Mucosa of rectum (tissue), 2 donors: ENCODE results near the gene INTS6.

Experiments used
- H3K27ac ChIP-seq, 2 donors: one replicate each; pipeline ENCODE4 v1.7.0; 2013; ENCODE audit warnings: inconsistent platforms in 2 of 2, low read depth in 2 of 2, low read length in 2 of 2
- H3K27me3 ChIP-seq, 2 donors: one replicate each; pipeline ENCODE4 v1.7.0; 2013; ENCODE audit warnings: low read length in 2 of 2; ENCODE audit not compliant: control insufficient read depth in 2 of 2, insufficient read depth in 2 of 2
- H3K36me3 ChIP-seq, 2 donors: one replicate each; pipeline ENCODE4 v1.7.0; 2013; ENCODE audit warnings: low read length in 2 of 2; ENCODE audit not compliant: control insufficient read depth in 2 of 2, insufficient read depth in 2 of 2
- H3K4me1 ChIP-seq, 2 donors: one replicate each; pipeline ENCODE4 v1.7.0; 2013; ENCODE audit warnings: low read length in 2 of 2, mild to moderate bottlenecking in 1 of 2; ENCODE audit not compliant: control insufficient read depth in 2 of 2, insufficient read depth in 2 of 2
- H3K4me3 ChIP-seq, 2 donors: one replicate each; pipeline ENCODE4 v1.7.0; 2013; ENCODE audit warnings: low read length in 2 of 2
- H3K9ac ChIP-seq, 2 donors: one replicate each; pipeline ENCODE4 v1.7.0; 2013; ENCODE audit warnings: low read length in 2 of 2, low read depth in 1 of 2, mild to moderate bottlenecking in 1 of 2
- H3K9me3 ChIP-seq, 2 donors: one replicate each; pipeline ENCODE4 v1.7.0; 2013; ENCODE audit warnings: low read length in 2 of 2; ENCODE audit not compliant: control insufficient read depth in 2 of 2
- donor health status: healthy.
- donor health status: Normal muscosa, but diverticular disease.

INTS6 gene

GRCh38 chr13:51373451-51373850 lies 79.4 kb downstream of the INTS6 start:
- Histone ChIP-seq H3K9me3 (no peaks in the 10 kb centered on the region), H3K4me1 (no peaks in the 10 kb centered on the region), H3K4me3 (no peak overlapping the region), H3K9ac (no peak overlapping the region), H3K27ac (no peak overlapping the region), H3K36me3 (peaks cover 48 to 51% of the 10 kb centered on the region in 2 donors), H3K27me3 (no peaks in the 10 kb centered on the region)

DNA sequence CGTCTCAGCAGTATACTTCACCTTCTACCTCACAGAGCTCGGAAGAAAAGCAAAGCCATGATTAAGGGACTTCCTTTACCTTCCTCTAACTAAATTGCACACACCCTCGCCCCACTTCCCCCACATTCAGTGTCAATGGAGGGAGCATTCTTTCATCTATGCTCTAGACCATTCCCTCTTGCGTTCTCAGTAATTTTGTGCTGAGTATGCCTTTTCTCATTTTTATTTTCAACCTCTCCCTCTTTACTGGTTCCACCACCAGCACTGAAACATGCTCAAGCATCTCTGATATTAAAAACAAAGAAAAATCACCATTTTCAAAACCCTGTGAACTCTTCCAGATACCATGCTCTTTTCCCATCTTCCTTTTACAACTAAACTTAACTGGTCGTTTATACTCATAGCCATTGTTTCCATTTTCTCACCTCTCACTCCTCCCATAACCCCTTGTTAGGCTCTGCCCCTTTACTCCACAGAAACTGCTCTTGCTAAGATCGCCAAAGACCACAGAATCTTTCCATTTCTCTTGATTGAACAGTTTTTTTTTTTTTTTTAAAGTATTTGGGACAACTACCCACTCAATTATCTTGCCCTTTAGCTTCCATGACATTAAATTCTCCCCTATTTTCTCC lies 81.0 kb downstream of the INTS6 start:
- Histone ChIP-seq H3K4me1 (no peaks in the 10 kb centered on the region), H3K36me3 (peaks cover 46 to 50% of the 10 kb centered on the region in 2 donors), H3K27me3 (no peaks in the 10 kb centered on the region), H3K9me3 (no peaks in the 10 kb centered on the region), H3K4me3 (no peak overlapping the region), H3K9ac (no peak overlapping the region), H3K27ac (no peak overlapping the region)

GRCh38 chr13:51370811-51371210 lies 82.0 kb downstream of the INTS6 start:
- Histone ChIP-seq H3K9me3 (no peaks in the 10 kb centered on the region), H3K27ac (no peak overlapping the region), H3K36me3 (peaks cover 46 to 52% of the 10 kb centered on the region in 2 donors), H3K4me1 (no peaks in the 10 kb centered on the region), H3K27me3 (no peaks in the 10 kb centered on the region), H3K4me3 (no peak overlapping the region), H3K9ac (no peak overlapping the region)

DNA sequence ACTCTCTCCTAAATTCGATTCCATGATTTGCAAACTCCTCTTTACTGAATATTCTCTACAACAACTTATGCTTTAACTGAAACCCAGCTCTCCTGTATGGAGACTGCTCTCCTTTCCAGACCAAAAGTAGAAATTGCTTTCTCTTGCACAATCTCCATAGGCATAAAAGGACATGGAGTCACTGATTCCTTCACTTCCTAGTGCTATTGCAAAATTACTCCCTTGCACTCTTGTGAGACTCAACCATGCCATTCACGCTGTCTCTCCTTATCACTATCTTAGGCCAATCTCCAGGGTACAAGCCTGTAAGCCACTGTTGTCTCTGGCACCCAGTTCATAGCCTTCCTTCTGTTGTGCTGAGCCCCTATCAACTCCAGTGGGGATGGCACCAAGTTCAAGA lies 82.7 kb downstream of the INTS6 start:
- Histone ChIP-seq H3K27me3 (no peaks in the 10 kb centered on the region), H3K9ac (no peak overlapping the region), H3K36me3 (peaks cover 46 to 52% of the 10 kb centered on the region in 2 donors), H3K4me1 (no peaks in the 10 kb centered on the region), H3K27ac (no peak overlapping the region), H3K4me3 (no peak overlapping the region), H3K9me3 (no peaks in the 10 kb centered on the region)

DNA sequence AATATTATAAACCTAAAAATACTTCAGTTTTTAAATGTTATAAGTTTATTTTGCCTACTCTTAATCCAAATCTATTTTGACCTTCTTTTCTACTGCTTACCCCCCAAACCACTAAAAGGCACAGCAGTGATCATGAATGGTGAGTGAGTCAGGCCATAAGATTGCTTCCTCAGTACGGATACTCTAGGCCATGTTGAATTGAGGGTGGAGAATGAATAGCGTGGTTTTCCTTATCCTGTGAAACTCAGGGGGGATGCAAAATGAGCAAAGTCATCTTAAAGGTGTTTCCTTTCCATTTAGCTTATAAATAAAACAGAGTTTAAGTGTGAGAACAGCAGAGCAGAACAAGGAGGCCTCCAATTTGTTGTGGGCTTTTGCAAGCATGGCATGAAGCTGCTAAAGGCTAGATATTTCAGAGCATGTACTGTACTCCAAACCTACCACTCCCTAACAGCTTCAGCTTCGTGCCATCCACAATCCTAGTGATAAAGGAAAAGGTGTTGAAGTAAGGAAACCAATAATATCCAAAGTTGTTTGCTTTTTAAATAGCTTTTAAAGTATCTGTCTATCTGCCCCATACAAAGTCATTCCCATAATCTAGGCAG lies 88.3 kb downstream of the INTS6 start:
- peaks cover 23 to 31% of the 10 kb centered on the region in 2 donors for H3K36me3 ChIP-seq
- H3K27me3 ChIP-seq = no peaks in the 10 kb centered on the region
- H3K9me3 ChIP-seq = no peaks in the 10 kb centered on the region

DNA sequence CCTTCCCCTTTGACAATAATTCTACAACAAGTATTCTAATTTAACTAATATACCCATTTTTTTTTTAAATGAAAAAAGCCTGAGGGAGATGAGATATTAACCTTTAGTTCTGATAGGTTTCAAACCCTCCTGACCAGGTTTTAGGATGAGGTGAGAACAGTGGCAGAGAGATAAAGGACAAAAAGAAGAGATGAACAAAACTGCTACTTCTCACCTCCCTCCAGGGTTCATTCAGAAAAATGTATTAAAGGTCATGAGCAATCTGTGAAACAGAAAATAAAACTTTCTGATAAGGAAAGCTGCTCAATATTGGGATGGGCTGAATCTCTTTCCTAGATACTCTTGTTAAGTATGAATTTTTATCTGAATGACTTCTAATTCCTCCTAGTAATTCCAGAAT lies 89.2 kb downstream of the INTS6 start:
- H3K4me1 ChIP-seq = no peaks in the 10 kb centered on the region
- peaks cover 16 to 25% of the 10 kb centered on the region in 2 donors for H3K36me3 ChIP-seq
- H3K4me3 ChIP-seq = no peak overlapping the region
- H3K9me3 ChIP-seq = no peaks in the 10 kb centered on the region
- no peak overlapping the region for H3K9ac ChIP-seq
- no peak overlapping the region for H3K27ac ChIP-seq
- H3K27me3 ChIP-seq = no peaks in the 10 kb centered on the region

More for the DNA sequence above, 88.3 kb downstream of the INTS6 start:
- Histone ChIP-seq H3K9ac (no peak overlapping the region), H3K4me1 (no peaks in the 10 kb centered on the region), H3K27ac (no peak overlapping the region), H3K4me3 (no peak overlapping the region)

GRCh38 chr13:51361106-51361505 lies 91.7 kb downstream of the INTS6 start:
- Histone ChIP-seq H3K9me3 (no peaks in the 10 kb centered on the region), H3K36me3 (peaks cover 6 to 8% of the 10 kb centered on the region in 2 donors), H3K4me1 (no peaks in the 10 kb centered on the region), H3K27ac (no peak overlapping the region), H3K4me3 (no peak overlapping the region), H3K27me3 (no peaks in the 10 kb centered on the region), H3K9ac (no peak overlapping the region)

- Histone ChIP-seq H3K27me3 (no peaks in the 10 kb centered on the region), H3K27ac (no peak overlapping the region), H3K4me1 (no peaks in the 10 kb centered on the region), H3K9me3 (no peaks in the 10 kb centered on the region), H3K36me3 (peaks cover 5 to 6% of the 10 kb centered on the region in 2 donors), H3K4me3 (no peak overlapping the region), H3K9ac (no peak overlapping the region)
Measured at GRCh38 chr13:51360489-51360888, 92.3 kb downstream of the INTS6 start.

- Histone ChIP-seq H3K4me1 (no peaks in the 10 kb centered on the region), H3K4me3 (no peak overlapping the region), H3K9ac (no peak overlapping the region), H3K27ac (no peak overlapping the region), H3K9me3 (no peaks in the 10 kb centered on the region), H3K36me3 (peaks cover 0 to under 1% of the 10 kb centered on the region in 2 donors), H3K27me3 (no peaks in the 10 kb centered on the region)
Measured at GRCh38 chr13:51359352-51359751, 93.5 kb downstream of the INTS6 start.

- no peak overlapping the region for H3K9ac ChIP-seq
- H3K27me3 ChIP-seq = no peaks in the 10 kb centered on the region
- no peaks in the 10 kb centered on the region for H3K4me1 ChIP-seq
- no peaks in the 10 kb centered on the region for H3K9me3 ChIP-seq
- no peak overlapping the region for H3K4me3 ChIP-seq
- no peaks in the 10 kb centered on the region for H3K36me3 ChIP-seq
- no peak overlapping the region for H3K27ac ChIP-seq
Measured at GRCh38 chr13:51357928-51358595, 94.8 kb downstream of the INTS6 start.
